Calu3 (cell line): ENCODE data around the gene ZBTB6. TPM values are rescaled to one million over a fixed set of nuclear protein-coding genes. Genes with fewer than 3 reads are reported as not detected.

ENCODE experiments used
- BruUV-seq: library from RNA; stranded (reverse); fragments of 400-500 nt; replicated peaks from 2 replicates; lab custom pipeline; 2021; lab: Mats Ljungman, UMichigan
- CTCF ChIA-PET: fragments of 300-600 bp; sonication (Branson Sonifier 250); formaldehyde crosslinking; loops from one replicate; lab custom pipeline; 2022; ENCODE audit warnings: antibody characterized with exemption; lab: Charles Lee
- DNase-seq: peaks from one replicate; pipeline ENCODE4 v3.0.0; 2022
- H3K27ac Mint-ChIP-seq: one replicate; pipeline ENCODE4 v1.8.0; 2022; ENCODE audit warnings: mixed read lengths; ENCODE audit not compliant: unreplicated experiment
- H3K27me3 Mint-ChIP-seq: one replicate; pipeline ENCODE4 v1.8.0; 2022; ENCODE audit warnings: mixed read lengths; ENCODE audit not compliant: unreplicated experiment
- H3K36me3 Mint-ChIP-seq: one replicate; pipeline ENCODE4 v1.8.0; 2022; ENCODE audit warnings: mild to moderate bottlenecking, moderate library complexity, mixed read lengths; ENCODE audit not compliant: insufficient read depth, unreplicated experiment
- H3K4me1 Mint-ChIP-seq: one replicate; pipeline ENCODE4 v1.8.0; 2022; ENCODE audit warnings: mild to moderate bottlenecking, low read depth, mixed read lengths; ENCODE audit not compliant: unreplicated experiment
- H3K4me3 Mint-ChIP-seq: one replicate; pipeline ENCODE4 v1.8.0; 2022; ENCODE audit warnings: mild to moderate bottlenecking, low read depth, moderate library complexity, mixed read lengths; ENCODE audit not compliant: unreplicated experiment
- H3K9me3 Mint-ChIP-seq: one replicate; pipeline ENCODE4 v1.8.0; 2022; ENCODE audit warnings: low read depth, mixed read lengths; ENCODE audit not compliant: unreplicated experiment
- intact Hi-C: fragments of 100-400 bp; cut with micrococcal nuclease; formaldehyde crosslinking; loops from one replicate; pipeline ENCODE4 v1.10.0; 2022; ENCODE audit not compliant: unreplicated experiment
- total RNA-seq: library from RNA; stranded (reverse); gene quantifications from 2 replicates; pipeline ENCODE4 v1.2.3, GENCODE V29; 2022
- TF ChIP-seq, protein P1 (sequence below): fragments of 200-600 bp; IDR thresholded peaks from one replicate; pipeline ENCODE4 v1.8.0; 2022; ENCODE audit warnings: antibody characterized with exemption; ENCODE audit not compliant: unreplicated experiment

The ZBTB6 gene
- total RNA-seq, 1 experiment from 2014 or later: 6.3 TPM

DNA sequence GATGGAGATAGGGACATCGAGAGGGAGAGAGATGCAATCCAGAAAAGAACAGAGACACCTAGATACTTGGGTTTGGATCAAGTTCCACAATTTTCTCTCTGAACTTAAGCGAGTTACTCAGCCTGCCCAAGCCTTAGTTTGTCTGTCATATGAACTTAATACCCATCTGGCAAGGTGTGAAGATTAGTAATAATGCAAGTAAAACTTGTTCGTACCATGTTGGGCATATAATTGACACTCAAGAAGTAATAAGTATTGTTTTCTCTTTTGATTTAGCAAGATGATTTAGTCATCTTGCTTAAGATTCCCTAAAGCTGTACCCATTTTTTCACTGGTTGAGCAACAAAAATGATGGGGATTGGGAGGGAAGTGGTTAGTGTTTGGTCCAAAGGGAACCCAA lies 35.2 kb upstream of the ZBTB6 start:
- intact Hi-C loops: no loop called here
- Mint-ChIP-seq H3K36me3 (peaks cover 15% of the 10 kb centered on the region), H3K27ac (peak overlapping the region; percentile 89), H3K4me3 (peak overlapping the region; percentile 47), H3K9me3 (no peaks in the 10 kb centered on the region), H3K27me3 (no peaks in the 10 kb centered on the region), H3K4me1 (peaks cover 49% of the 10 kb centered on the region)
- TF ChIP-seq, protein P1, sequence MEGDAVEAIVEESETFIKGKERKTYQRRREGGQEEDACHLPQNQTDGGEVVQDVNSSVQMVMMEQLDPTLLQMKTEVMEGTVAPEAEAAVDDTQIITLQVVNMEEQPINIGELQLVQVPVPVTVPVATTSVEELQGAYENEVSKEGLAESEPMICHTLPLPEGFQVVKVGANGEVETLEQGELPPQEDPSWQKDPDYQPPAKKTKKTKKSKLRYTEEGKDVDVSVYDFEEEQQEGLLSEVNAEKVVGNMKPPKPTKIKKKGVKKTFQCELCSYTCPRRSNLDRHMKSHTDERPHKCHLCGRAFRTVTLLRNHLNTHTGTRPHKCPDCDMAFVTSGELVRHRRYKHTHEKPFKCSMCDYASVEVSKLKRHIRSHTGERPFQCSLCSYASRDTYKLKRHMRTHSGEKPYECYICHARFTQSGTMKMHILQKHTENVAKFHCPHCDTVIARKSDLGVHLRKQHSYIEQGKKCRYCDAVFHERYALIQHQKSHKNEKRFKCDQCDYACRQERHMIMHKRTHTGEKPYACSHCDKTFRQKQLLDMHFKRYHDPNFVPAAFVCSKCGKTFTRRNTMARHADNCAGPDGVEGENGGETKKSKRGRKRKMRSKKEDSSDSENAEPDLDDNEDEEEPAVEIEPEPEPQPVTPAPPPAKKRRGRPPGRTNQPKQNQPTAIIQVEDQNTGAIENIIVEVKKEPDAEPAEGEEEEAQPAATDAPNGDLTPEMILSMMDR: no peak
- CTCF ChIA-PET: interaction anchor here (1.3 kb wide), 1 partner anchor 17 kb away, joined by 7 read pairs; the partner anchor contains the start of gene ZBTB26
- DNase-seq: no peak
- no TSS peak for BruUV-seq

GRCh38 chr9:122946461-122947005 lies 33.4 kb upstream of the ZBTB6 start:
- DNase-seq: no peak
- no peak overlapping the region for H3K4me3 Mint-ChIP-seq
- intact Hi-C loops: no loop called here
- peaks cover 24% of the 10 kb centered on the region for H3K36me3 Mint-ChIP-seq
- no TSS peak for BruUV-seq
- peak overlapping the region; percentile 89 for H3K27ac Mint-ChIP-seq
- no peaks in the 10 kb centered on the region for H3K9me3 Mint-ChIP-seq
- no peaks in the 10 kb centered on the region for H3K27me3 Mint-ChIP-seq
- CTCF ChIA-PET: no interaction called here
- TF ChIP-seq, protein P1: no peak
- H3K4me1 Mint-ChIP-seq: peaks cover 49% of the 10 kb centered on the region

- intact Hi-C loops: no loop called here
- Mint-ChIP-seq H3K4me3 (peak overlapping the region; percentile 9), H3K27me3 (no peaks in the 10 kb centered on the region), H3K4me1 (peaks cover 40% of the 10 kb centered on the region), H3K27ac (peak overlapping the region; percentile 85), H3K9me3 (no peaks in the 10 kb centered on the region), H3K36me3 (peaks cover 37% of the 10 kb centered on the region)
- DNase-seq: no peak
- BruUV-seq: no TSS peak
- CTCF ChIA-PET: no interaction called here
- TF ChIP-seq, protein P1: no peak
Observed at GRCh38 chr9:122944960-122945888, 32.1 kb upstream of the ZBTB6 start.

GRCh38 chr9:122941582-122942234 lies 28.6 kb upstream of the ZBTB6 start:
- Mint-ChIP-seq H3K9me3 (no peaks in the 10 kb centered on the region), H3K4me3 (peak overlapping the region; percentile 83), H3K27me3 (no peaks in the 10 kb centered on the region), H3K27ac (peak overlapping the region; percentile 86), H3K36me3 (peaks cover 35% of the 10 kb centered on the region), H3K4me1 (peaks cover 21% of the 10 kb centered on the region)
- BruUV-seq: TSS peak; percentile 64
- TF ChIP-seq, protein P1: no peak
- DNase-seq: no peak
- CTCF ChIA-PET: interaction anchor here (1.3 kb wide), 1 partner anchor 12 kb away, joined by 3 read pairs; no protein-coding TSS in a partner anchor
- intact Hi-C loops: no loop called here
